Smooth muscle cell (in vitro differentiated cells): Measurements from ENCODE around the gene TSPYL2. TPM values are rescaled to one million over a fixed set of nuclear protein-coding genes. Genes with fewer than 3 reads are reported as not detected.

ENCODE experiments used
- DNase-seq: peaks from one replicate; lab custom pipeline; 2025; ENCODE audit not compliant: unreplicated experiment; lab: John Stamatoyannopoulos, UW
- H2AFZ ChIP-seq: fragments of 200-600 bp; sonication (generic); 2 replicates; pipeline ENCODE4 v1.6.0; 2016; ENCODE audit warnings: antibody characterized with exemption, low read depth, mild to moderate bottlenecking
- H3F3A ChIP-seq: fragments of 200-600 bp; sonication (generic); 2 replicates; pipeline ENCODE4 v1.6.0; 2017; ENCODE audit warnings: antibody characterized with exemption, low read depth
- H3K27ac ChIP-seq: fragments of 200-600 bp; sonication (generic); 2 replicates; pipeline ENCODE4 v1.5.1; 2016; ENCODE audit warnings: low read depth, mild to moderate bottlenecking
- H3K27me3 ChIP-seq: fragments of 200-600 bp; sonication (generic); 2 replicates; pipeline ENCODE4 v1.6.1; 2016; ENCODE audit warnings: low read depth, mild to moderate bottlenecking
- H3K36me3 ChIP-seq: fragments of 200-600 bp; sonication (generic); 2 replicates; pipeline ENCODE4 v1.5.1; 2016; ENCODE audit warnings: low read depth
- H3K4me1 ChIP-seq: fragments of 200-600 bp; sonication (generic); 2 replicates; pipeline ENCODE4 v1.5.1; 2016; ENCODE audit warnings: low read depth
- H3K4me2 ChIP-seq: fragments of 200-600 bp; sonication (generic); 2 replicates; pipeline ENCODE4 v1.6.0; 2016; ENCODE audit warnings: mild to moderate bottlenecking
- H3K4me3 ChIP-seq: fragments of 200-600 bp; sonication (generic); 2 replicates; pipeline ENCODE4 v1.5.1; 2016; ENCODE audit warnings: mild to moderate bottlenecking
- H3K79me2 ChIP-seq: fragments of 200-600 bp; sonication (generic); 2 replicates; pipeline ENCODE4 v1.6.0; 2016; ENCODE audit warnings: low read depth, mild to moderate bottlenecking
- H3K9ac ChIP-seq: fragments of 200-600 bp; sonication (generic); 2 replicates; pipeline ENCODE4 v1.6.0; 2016; ENCODE audit warnings: low read depth
- H3K9me3 ChIP-seq: fragments of 200-600 bp; sonication (generic); replicated peaks from 2 replicates; pipeline ENCODE4 v1.5.1; 2016; ENCODE audit warnings: low read depth
- H4K20me1 ChIP-seq: fragments of 200-600 bp; sonication (generic); 2 replicates; pipeline ENCODE4 v1.6.0; 2016; ENCODE audit warnings: low read depth
- WGBS: methylation state at CpG from one replicate; pipeline ENCODE4 v1.1.7; 2016; ENCODE audit warnings: low lambda C conversion rate; 5-methylcytosine and 5-hydroxymethylcytosine counted together
- polyA plus RNA-seq: library from polyadenylated mRNA; unstranded; fragments of >200 nt; fragmentation: Nextera tagmentation; extraction: Ambion mirVana; gene quantifications from 2 replicates; pipeline ENCODE4 v1.2.1, GENCODE V29; 2016
- total RNA-seq: library from RNA; depleted of rRNA; stranded (reverse); fragments of >200 nt; gene quantifications from 2 replicates; pipeline ENCODE4 v1.2.3, GENCODE V29; 2014
- TF ChIP-seq, protein P1 (sequence below): fragments of 200-600 bp; sonication (generic); IDR thresholded peaks from 2 replicates; pipeline ENCODE4 v1.5.1; 2017; ENCODE audit warnings: borderline replicate concordance, mild to moderate bottlenecking, antibody characterized with exemption; ENCODE audit not compliant: insufficient read depth, poor library complexity, severe bottlenecking

Gene TSPYL2
- total and polyA plus RNA-seq, 2 experiments from 2014 or later, result 38.1 to 50.7 TPM

- H3K4me2 ChIP-seq, result no peak overlapping the region
- no peak overlapping the region for H3K27ac ChIP-seq
- no peak for DNase-seq
- no peaks in the 10 kb centered on the region for H3K9me3 ChIP-seq
- H3K4me1 ChIP-seq, result peaks cover 3% of the 10 kb centered on the region
- H3K36me3 ChIP-seq, result no peaks in the 10 kb centered on the region
- H3K9ac ChIP-seq, result no peak overlapping the region
- H3K79me2 ChIP-seq, result no peaks in the 10 kb centered on the region
- no peak overlapping the region for H2AFZ ChIP-seq
- no peaks in the 10 kb centered on the region for H3K27me3 ChIP-seq
- peaks cover 15% of the 10 kb centered on the region for H4K20me1 ChIP-seq
- TF ChIP-seq, protein P1, sequence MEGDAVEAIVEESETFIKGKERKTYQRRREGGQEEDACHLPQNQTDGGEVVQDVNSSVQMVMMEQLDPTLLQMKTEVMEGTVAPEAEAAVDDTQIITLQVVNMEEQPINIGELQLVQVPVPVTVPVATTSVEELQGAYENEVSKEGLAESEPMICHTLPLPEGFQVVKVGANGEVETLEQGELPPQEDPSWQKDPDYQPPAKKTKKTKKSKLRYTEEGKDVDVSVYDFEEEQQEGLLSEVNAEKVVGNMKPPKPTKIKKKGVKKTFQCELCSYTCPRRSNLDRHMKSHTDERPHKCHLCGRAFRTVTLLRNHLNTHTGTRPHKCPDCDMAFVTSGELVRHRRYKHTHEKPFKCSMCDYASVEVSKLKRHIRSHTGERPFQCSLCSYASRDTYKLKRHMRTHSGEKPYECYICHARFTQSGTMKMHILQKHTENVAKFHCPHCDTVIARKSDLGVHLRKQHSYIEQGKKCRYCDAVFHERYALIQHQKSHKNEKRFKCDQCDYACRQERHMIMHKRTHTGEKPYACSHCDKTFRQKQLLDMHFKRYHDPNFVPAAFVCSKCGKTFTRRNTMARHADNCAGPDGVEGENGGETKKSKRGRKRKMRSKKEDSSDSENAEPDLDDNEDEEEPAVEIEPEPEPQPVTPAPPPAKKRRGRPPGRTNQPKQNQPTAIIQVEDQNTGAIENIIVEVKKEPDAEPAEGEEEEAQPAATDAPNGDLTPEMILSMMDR, result no peak
- WGBS, result 94% methylated on average over 10 of the region's 10 CpGs
- H3F3A ChIP-seq, result no peaks in the 10 kb centered on the region
- no peak overlapping the region for H3K4me3 ChIP-seq
Observed at GRCh38 chrX:53071064-53071463, 11.1 kb upstream of the TSPYL2 start.

DNA sequence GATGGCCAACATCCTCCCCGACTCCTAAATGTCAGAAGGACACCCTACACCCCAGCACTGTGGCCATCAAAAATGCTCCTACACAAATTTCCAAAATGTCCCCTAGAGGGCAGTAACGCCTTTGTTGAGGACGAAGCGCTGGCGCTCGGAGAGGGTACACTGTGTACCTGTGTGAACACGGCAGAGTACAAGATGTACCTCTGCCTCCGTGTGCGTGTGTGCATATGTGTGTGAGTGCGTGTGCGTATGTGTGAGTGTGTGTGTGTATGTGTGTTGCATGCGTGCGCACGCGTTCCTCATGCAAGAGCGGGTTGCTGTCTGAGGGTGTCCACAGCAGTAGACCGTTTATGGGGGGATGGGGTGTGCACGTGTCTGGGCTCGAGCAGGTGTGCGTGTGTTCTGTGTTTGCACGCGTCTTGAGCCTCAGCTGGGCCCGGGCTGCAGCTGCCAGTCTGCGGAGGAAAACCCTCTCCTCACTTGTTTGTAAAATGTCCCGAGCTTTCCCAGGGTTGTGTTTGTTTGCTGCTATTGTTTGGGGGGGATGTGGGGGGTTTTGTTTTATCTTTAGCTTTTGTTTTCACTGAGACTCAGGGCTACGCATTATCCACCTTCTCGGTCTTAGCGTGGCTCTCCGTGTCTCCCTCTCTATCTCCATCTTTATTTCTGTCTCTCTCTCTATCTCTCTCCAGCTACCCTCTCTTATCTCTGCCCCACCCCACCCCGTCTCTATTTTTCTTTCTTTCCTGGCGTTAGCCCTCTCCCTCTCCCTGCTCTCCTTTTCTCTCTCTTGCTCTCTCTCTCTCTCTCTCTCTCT is 10.4 kb upstream of the TSPYL2 start:
- Histone ChIP-seq H3K79me2 (no peaks in the 10 kb centered on the region), H3F3A (no peaks in the 10 kb centered on the region), H3K9me3 (no peaks in the 10 kb centered on the region), H3K4me1 (peaks cover 3% of the 10 kb centered on the region), H3K9ac (no peak overlapping the region), H3K27me3 (no peaks in the 10 kb centered on the region), H2AFZ (no peak overlapping the region), H4K20me1 (peaks cover 7% of the 10 kb centered on the region), H3K4me3 (peak overlapping the region; percentile 36), H3K27ac (no peak overlapping the region), H3K4me2 (peak overlapping the region; percentile 50), H3K36me3 (no peaks in the 10 kb centered on the region)
- TF ChIP-seq, protein P1, result peak; percentile 49
- 49% methylated on average over 31 of the region's 31 CpGs for WGBS
- no peak for DNase-seq

DNA sequence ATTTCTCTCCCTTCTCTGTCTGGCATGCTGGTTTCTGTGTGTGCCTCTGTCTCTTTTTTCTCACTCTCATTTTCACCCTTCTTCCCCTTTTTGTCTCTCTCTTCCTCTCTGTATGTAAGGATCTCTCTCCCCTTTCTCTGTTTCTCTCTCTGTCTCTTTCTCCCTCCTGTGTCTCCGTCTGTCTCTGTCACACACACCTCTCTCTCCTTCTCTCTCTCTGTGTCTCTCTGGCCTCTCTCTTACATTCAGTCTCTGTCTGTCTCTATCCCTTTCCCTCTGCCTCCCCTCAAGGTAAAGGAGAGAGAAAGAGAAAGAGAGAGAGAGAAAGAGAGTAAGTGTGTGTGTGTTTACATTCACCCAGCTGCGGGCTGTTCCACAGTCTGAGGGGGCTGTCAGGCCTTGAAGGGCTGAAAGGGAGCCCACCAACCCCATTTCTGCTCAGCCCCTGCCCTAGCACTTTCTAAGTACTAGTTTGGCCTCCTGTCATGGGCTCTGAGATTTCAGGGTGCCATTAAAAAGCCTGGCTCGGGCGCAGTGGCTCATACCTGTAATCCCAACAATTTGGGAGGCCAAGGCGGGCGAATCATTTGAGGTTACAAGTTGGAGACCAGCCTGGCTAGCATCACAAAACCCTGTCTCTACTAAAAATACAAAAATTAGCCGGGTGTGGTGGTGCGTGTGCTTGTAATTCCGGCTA is 9.6 kb upstream of the TSPYL2 start:
- no peaks in the 10 kb centered on the region for H3K36me3 ChIP-seq
- no peak for DNase-seq
- H3K79me2 ChIP-seq, result no peaks in the 10 kb centered on the region
- 84% methylated on average over 9 of the region's 9 CpGs for WGBS
- H3K9ac ChIP-seq, result no peak overlapping the region
- H3K27ac ChIP-seq, result no peak overlapping the region
- H4K20me1 ChIP-seq, result peaks cover 7% of the 10 kb centered on the region
- H3K4me2 ChIP-seq, result no peak overlapping the region
- H2AFZ ChIP-seq, result no peak overlapping the region
- H3K9me3 ChIP-seq, result no peaks in the 10 kb centered on the region
- H3K4me3 ChIP-seq, result no peak overlapping the region
- peaks cover 3% of the 10 kb centered on the region for H3K4me1 ChIP-seq
- H3K27me3 ChIP-seq, result no peaks in the 10 kb centered on the region
- TF ChIP-seq, protein P1, result no peak
- H3F3A ChIP-seq, result no peaks in the 10 kb centered on the region
